Activated T-cell treated with anti-CD3 and anti-CD28 coated beads for 1 hour (primary cell): ENCODE data around the gene LRRC37B.
"Not testable (repeated sequence)": the region's sequence is repeated elsewhere in the genome, so short reads cannot be mapped to it uniquely, and the experiment has no call there.

Experiments used
- DNase-seq: peaks from one replicate; pipeline ENCODE4 v3.0.0-alpha.2; 2020; ENCODE audit warnings: low read depth

The LRRC37B gene

GRCh38 chr17:32092062-32092461 lies 84.9 kb downstream of the LRRC37B start:
- DNase-seq = not testable (repeated sequence)

- DNase-seq = no peak
Measured at GRCh38 chr17:32099686-32100085, 92.5 kb downstream of the LRRC37B start.

- not testable (repeated sequence) for DNase-seq
Measured at GRCh38 chr17:32100323-32100722, 93.1 kb downstream of the LRRC37B start.

GRCh38 chr17:32100971-32101631 lies 93.9 kb downstream of the LRRC37B start:
- no peak for DNase-seq

- no peak for DNase-seq
Measured at GRCh38 chr17:32102172-32102571, 95.0 kb downstream of the LRRC37B start.

GRCh38 chr17:32102646-32103186 lies 95.5 kb downstream of the LRRC37B start:
- no peak for DNase-seq
